GM19193 (cell line): Measurements from ENCODE around the gene IGSF21.

Source experiments
- POLR2A ChIP-seq: IDR thresholded peaks from 4 replicates; pipeline ENCODE4 v1.6.1; 2011; ENCODE audit not compliant: insufficient read depth, insufficient read length; ENCODE audit errors: extremely low read depth

The IGSF21 gene

DNA sequence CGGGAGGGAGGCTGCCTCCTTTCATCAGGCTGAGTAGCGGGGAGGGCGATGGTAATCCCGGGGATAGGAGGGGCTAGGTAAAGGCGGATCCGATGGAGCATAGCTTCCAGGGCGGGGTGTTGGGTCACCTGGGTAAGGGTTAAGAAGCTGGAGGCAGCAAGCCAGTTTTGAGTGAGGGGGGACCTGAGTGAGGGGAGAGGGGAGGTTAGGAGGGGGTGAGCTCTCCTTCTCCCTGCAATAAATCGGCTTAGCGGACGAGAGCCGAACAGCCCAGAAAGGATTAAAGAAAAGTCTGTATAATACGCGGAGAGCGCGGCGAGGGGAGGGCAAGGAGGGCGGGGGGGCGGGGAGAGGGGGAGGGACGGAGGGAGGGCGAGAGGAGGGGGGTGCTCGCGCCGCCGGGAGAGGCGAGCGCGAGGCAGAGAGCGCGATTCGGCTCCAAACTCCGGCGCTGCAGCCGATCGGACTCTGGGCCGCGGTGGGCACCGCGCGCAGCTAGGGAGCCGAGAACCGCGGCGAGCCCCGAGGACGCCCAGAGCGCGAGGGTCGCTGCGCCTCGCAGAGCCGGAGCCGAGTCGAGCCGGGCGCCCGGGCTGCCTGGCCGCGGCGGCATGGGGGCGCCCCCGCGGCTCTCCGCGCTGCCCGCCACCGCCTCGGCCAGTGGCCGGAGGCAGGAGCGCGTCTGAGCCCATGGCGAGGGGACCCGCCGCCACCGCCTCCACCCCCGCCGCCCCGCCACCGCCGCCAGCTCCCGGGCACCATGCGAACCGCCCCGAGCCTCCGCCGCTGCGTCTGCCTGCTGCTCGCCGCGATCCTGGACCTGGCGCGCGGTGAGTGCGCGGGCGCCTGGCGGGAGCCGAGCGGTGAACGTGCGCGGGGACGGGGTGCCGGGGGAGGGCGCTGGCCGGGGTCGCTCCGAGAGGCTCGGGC lies at the start of gene IGSF21:
Gene IGSF21, plus strand, starts transcription at position 430 of the 930 bp plus-strand sequence. Its CDS starts 331 bp downstream, at position 761.
- no peak for TF ChIP-seq POLR2A

DNA sequence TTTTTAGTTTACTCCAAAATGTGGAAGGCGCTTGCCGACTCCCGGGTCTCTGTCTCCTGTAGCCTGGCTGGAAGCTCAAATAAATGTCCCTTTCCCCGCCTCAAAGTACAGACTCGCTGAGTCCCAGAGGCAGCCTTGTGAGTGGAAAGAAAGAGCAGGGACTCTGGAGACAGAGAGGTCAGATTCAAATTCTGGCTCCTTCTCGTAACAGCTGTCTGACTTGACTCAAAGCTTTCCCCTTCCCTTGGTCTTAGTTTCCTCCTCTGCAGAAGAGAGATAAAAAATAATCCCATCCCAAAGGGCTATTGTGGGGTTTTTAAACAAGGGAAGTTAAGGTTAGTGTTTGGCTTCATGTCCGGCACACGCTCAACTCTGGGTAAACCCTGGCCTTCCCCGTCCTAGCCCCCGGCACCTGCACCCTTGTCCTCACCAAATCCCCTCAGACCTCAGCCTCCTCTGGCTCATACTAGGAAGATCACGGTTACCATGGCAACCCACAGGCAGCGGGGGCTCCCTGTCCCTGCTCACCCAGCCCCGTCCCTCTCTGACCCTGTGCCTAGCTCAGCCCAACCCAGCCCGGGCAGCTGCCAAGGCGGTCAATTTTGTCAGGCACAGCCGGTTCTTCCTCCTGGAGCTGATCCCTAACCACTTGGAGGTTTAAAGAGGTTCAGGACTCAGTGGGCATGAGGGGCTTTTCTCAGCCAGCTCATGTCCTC lies 49.2 kb upstream of the IGSF21 start:
- TF ChIP-seq POLR2A: no peak

DNA sequence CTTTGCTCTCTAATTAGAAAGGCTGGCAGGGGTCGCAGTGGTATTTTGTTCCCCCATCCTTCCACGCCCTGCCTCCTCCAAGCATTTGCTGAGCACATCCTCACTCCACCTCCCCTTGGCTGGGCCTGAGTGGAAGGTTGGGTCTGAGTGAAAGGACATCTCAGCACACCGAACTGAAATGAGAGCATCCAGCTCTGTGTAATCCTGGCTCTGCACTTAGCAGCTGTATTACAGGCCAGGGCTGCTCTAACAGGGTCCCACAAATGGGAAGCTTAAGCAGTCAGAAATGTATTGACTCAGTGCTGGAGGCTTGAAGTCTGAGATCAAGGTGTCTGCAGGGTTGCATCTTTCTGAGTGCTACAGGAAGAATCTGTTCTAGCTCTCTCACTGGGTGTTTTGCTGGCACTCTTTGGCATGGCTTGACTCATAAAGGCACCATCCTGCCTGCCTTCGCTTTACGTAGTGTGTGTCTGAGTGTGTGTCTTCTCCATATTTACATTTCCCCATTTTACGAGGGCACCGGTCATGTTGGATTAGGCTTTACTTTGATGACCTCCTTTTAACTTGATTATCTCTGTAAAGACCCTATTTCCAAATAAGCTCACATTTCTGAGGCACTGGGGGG lies 48.5 kb upstream of the IGSF21 start:
- no peak for TF ChIP-seq POLR2A

DNA sequence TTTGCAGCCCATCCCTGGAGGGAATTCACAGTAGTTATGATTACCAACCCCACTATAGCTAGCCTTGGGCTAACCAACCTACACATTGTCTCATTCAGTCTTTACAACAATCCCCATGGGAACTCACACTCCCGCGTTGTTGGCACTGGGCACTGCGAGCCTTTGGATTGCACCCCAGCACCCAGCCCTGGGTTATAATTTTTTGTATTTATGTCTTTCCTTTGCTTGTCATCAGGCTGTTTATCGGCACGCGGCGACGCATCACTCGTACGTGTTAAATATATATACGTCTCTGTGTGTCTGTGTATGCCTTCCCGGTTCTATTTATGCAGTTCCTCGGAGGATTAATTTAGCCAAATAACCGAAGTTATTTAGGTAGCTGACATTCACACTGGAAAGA lies 47.2 kb upstream of the IGSF21 start:
- TF ChIP-seq POLR2A: no peak

DNA sequence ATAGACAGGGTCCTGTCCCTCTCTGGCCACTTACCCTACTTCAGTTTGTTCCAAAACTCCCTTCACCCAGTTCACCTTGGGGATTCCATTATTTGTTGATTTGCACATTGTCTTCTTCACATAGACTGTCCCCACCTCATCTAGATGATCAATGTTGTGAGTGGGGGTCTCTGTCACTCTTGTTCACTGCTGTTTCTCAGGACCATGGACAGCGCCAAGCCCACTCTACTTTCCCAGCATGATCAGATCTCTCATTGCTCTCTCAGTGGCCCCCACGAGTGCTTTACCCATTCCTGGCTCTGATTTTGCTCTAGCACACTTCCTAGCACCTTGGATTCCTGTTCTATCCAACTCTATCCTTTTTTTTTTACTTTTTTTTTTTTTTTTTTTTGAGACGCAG lies 45.4 kb upstream of the IGSF21 start:
- TF ChIP-seq POLR2A: no peak

DNA sequence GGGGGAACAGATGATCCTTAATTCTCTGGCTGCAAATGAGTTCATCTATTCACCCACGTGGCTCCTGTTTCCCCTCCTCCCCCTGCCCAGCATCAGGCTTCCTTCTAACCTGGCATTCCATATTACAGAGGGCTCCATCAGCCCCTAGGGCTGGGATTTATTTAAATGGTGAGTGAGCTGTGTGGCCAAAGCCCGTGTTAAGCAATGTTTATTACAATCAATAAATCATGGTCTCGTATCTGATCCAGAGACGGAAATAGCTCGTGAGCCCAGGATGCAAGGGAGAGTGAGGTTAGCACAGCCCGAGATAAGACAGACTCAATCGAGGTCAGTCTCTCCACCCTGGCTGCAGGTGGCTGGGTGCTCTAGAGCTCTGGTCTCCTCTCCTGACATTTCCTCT lies 43.1 kb upstream of the IGSF21 start:
- TF ChIP-seq POLR2A: no peak

DNA sequence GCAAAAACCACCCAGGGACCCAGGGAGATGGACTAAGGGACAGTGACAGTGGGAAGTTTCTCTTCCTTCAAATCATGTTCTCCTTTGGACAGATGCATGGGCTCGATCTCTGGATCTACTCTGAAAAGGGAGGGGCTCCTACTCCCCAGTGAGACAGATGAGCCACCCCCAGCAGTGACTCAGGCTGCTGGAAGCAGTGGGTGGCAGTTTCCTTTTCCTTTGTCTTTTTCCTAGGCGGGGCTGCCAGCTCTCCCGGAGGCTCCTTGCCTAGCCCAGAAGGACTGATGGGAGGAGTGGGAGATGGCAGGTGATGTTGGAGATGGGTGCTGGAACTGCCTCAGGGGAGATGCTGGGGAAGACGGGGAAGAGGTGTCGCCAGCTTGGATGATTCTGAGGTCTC lies 41.0 kb upstream of the IGSF21 start:
- TF ChIP-seq POLR2A: no peak

DNA sequence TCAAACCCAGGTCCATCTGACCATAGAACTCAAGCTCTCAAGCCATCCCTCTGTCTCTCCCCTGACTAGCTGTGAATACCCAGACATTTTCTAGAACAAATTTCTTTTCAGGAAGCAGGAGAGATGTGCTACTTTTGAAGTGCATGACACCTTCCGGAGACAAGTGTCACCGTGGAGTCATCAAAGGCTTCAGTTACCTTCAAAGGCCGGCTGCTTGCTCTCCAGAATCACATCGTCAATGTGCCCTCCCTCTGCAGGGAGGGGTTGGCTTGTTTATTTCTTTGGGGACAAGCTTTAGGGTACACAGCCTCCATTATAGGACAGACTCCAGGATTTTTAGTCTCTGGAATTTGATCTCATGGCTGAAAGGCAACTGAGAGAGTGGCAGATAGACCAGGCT lies 37.7 kb upstream of the IGSF21 start:
- TF ChIP-seq POLR2A: no peak

DNA sequence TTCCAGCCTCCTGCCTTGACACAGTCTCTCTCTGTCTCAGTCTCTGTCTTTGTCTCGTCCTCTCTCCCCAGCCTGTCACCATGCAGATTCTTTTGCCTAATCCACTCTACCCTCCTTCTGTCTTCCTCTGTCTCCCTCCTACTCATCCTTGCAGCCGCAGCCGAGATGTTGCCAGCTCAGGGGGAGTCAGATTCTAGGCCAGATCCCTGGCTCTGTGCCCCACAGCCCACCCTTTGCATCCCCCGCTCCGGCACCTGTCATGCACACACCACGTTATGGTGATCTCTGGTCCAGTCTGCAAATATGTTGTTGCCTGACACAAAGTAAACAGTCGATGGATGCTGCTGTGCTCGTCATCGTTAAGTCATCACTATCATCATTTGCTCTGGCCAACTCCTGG lies 35.5 kb upstream of the IGSF21 start:
- no peak for TF ChIP-seq POLR2A

DNA sequence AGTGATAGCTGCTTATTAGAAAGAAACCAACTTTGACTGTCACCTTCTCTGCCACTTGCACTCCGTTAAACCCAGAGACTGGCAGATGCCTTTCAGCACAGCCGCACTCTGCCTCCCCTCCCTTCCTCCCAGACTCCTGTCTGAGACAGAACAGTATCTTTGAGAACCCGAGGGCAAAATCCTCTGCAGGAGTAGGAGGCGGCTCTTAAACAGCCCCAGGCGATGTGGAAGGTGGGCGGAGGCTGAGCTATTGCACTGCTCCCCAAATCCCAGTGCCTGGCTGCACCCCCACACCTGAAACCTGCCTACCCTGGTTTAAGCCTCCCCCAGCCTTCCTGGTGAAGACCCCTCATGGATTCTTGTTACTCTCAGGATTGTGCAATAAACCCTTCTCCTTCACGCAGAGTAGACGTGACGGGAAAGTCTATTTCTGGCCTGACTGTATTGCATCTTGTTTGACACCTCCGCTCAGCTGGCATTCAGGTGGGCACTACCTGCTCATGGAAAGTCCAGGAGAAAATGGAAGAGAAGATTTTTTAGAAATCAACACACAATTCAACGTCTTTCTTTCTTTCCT lies 34.4 kb upstream of the IGSF21 start:
- TF ChIP-seq POLR2A: no peak

DNA sequence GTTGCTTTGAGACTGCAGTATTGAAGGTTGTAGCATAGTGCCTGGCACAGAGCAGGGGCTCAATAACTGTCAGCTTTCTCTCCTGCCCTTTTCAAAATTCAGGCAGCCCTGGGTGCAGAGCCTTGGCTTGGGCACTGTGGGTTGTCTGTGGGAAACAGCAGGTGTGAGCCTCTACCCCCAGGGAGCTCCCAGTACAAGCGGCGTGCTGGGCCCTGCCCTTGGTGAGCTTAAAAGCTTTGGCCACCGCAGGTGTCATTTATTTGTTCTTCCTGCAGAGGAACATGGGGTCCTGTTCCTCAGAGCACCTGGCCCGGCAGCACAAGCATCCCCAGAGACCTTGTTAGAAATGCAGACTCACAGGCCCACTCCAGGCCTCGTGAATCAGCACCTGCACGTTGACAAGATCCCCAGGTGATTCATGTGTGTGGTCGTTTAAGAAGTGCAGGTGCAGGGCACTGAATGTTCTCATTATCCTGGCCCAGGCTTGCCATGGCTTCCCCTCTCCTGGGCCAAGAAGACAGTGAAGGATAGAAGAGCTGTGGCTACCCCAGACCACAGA lies 29.9 kb upstream of the IGSF21 start:
- TF ChIP-seq POLR2A: no peak

DNA sequence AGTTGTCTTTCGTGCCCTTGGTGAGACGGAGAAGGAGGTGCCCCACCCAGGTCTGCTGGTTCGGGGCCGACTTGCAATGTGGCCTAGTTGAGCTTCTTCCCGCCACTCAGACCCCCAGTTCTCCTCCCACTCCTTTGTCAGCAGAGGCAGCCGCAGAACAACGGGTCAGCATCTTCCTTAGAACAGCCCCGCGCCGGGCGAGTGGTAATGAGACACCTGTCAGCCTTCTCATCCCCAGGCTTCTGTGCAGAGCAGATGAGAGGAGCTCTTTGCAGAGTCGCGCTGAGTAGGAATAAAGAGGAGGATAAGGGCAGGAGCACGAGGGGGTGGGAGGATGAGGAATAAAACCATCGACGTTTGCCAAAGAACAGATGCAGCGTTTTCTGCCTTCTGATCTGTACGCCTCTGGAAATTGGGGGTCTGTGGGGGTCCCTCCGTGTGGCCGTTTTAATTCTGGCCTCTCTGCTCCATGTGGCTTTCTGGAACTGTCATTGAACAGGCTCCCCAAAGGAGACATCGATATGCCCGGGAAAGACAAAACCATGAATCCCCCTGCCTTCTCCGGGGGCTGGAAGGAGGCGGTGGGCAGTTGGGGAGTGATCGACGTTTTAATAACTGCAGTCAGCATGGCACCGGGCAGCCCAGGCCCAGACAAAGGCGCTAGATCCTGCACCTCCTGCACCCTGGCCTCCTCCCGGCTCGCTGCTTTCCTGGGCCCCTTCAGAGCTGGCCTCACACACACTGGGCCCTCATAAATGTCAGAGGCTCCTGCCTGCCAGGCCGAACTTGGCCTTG lies 27.5 kb upstream of the IGSF21 start:
- no peak for TF ChIP-seq POLR2A

DNA sequence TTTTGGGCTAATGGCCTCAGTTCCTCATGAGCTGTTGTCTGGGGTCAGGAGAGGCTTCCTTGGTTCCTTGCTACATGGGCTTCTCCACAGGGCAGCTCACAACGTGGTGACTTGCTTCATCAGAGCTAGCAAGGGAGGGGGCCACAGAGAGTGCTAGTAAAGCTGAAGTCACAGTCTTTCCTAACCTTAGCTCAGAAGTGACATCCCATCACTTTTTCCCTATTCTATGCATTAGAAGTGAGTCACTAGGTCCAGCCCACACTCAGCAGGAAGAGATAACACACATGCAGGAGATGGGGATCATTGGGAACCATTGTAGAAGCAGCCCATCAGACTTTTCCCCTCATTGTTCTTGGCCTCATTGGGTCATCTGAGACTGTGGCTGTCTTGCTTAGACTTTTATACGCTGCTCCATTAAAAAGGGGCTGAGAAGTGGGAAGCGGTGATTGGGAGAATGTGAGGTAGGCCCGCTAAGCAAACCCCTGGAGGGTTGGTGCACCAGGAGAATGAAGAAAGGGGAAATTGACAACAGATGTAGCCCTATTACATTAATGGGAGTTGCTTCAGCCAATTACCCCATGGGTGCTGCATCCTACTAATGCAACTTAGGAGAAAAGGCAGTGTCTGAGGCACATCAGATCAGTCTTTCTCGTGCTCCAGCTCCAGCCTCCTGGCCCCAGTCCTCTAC lies 22.1 kb upstream of the IGSF21 start:
- TF ChIP-seq POLR2A: no peak
